HG03460 (cell line): ENCODE measurements around the gene ASB1.

ENCODE experiments used
- ATAC-seq: cut with Tn5 transposase; IDR thresholded peaks from one replicate; pipeline ENCODE4 v1.9.1; 2021; ENCODE audit not compliant: unreplicated experiment

The ASB1 gene

DNA sequence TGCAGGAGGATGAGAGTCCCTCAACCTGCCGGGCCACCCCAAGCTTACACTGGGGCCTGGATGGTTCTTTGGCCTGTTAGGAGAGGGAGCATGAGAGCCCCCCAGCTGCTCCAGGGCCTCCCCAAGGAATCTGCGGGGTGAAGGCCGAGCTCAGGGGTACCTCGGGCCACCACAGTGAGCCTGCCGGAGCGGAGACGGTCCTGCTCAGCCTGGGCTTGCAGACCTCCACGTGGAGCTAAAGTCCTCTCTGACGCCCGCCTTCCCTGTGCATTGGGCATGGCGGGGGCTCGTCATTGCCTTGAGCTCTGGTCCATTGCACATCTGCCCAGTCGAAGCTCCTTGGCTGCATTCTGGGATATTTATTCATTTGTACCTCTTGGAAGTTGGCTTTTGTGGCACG, 62.7 kb downstream of the ASB1 start:
- no peak for ATAC-seq

DNA sequence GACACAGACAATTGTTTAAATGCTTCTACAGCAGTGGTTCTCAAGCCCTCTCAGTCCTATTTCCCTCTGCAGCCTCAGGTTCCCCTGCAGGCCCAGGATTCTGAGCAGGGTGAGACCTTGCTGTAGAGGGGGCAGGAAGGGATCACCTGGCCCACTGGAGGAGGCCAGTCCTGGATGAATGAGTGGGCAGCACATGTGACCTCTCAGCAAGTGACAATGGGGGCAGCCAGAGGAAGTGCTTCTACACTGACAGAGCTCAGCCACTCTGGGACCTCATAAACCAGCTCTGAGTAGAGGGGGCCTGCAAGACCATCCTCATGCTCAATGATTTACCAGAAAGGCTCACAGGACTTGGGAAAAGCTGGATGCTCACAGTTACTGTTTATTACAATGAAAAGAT, 63.2 kb downstream of the ASB1 start:
- ATAC-seq: no peak

DNA sequence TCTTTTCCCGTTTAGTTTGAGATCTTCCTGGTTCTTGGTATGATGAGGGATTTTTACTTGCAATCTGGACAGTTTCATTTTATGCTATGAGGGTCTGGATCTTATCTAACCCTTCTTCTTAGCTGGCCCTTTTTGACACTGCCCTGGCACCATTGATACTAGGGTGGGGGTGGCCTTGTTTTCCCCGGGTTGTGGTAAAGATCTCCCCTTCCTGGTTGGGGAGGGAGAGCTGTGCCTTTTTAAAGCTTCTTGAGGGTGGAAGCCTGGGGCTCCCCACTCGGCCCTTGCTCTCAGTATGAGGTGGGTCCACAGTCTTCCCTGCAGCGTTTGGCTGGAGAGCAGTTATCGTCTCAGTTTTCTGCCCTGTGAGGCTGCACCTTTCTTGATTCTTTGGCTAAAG, 66.1 kb downstream of the ASB1 start:
- ATAC-seq: no peak

DNA sequence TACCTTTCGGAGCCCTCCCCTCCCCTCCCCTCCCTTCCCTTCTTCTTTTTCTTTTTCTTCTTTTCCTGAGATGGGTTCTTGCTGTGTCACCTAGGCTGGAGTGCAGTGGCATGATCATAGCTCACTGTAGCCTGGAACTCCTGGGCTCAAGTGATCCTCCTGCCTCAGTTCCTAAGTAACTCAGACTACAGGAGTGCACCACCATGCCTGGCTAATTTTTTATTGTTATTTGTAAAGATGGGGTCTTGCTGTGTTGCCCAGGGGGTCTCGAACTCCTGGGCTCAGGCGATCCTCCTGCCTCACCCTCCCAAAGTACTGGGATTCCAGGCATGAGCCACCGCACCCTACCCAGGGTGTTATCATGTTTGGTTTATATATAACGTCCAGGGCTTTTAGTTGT, 66.7 kb downstream of the ASB1 start:
- no peak for ATAC-seq

DNA sequence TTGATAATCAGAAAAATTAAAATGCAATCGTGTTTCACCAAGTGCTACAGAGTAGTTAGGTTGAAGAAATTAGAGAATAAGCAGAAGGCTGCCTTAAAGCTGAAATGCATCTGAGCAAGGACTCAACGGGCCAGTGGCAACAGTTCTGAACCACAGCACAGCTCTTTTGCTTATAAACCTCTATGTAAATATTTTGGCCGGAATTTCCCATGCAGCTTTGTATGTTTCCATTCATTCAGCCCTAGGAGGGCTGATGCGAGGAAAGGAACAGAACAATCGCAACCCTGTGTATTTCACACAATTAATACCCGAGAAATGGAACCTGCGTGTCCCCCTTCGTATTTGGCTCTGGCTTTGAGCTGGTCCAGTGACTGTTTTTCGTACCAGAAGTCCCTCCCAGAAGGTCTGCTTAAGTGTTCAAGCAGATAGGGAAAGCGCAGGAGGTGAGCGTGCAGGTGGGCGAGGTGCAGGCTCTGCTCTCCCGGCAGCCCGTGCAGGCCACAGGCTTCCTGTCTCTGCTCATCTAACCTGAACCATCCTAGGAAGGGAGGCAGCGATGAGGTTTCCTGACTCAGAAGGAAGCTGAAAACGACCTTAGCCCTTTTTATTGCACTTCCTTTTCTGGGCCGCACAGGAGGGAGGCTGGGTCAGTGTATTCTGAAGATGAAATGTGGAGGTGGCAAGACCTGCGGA, 67.3 kb downstream of the ASB1 start:
- ATAC-seq: no peak

DNA sequence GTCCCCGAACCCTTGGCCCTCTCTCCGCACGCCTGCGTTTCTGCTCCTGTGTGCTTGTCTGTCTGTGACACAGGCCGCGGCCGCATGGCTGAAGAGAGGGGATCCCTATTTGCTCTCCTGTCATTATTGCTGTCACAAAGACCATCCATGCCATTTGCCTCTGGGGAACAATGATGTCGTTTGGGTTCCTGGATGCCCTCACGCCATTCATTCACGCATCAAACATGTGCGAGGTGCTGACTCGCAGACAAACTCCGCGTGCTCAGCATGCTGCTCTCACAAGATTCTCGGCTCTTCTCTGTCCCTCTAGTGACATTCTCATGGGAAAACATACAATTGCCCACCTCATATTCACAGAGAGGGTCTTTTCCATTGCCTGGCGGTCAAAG, 67.8 kb downstream of the ASB1 start:
- no peak for ATAC-seq

DNA sequence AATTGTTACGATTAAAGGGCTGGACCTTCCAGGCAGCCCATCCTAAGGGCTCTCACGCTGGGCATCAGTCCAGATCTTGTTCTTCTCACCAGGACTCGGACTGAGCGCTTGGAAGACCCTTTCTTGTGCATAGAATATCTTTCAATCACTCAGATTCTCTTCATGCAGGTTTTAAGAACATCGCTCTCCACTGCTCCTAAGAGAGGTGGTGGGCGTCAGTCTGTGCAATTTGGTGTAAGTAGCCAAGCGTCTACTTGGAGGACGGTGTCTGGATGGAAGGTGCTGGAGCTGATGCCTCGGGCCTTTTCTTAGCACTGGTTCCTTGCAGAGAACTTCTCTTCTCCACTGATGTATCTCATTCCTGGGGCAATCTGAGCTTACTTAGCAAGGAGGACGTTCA, 68.7 kb downstream of the ASB1 start:
- ATAC-seq: no peak

DNA sequence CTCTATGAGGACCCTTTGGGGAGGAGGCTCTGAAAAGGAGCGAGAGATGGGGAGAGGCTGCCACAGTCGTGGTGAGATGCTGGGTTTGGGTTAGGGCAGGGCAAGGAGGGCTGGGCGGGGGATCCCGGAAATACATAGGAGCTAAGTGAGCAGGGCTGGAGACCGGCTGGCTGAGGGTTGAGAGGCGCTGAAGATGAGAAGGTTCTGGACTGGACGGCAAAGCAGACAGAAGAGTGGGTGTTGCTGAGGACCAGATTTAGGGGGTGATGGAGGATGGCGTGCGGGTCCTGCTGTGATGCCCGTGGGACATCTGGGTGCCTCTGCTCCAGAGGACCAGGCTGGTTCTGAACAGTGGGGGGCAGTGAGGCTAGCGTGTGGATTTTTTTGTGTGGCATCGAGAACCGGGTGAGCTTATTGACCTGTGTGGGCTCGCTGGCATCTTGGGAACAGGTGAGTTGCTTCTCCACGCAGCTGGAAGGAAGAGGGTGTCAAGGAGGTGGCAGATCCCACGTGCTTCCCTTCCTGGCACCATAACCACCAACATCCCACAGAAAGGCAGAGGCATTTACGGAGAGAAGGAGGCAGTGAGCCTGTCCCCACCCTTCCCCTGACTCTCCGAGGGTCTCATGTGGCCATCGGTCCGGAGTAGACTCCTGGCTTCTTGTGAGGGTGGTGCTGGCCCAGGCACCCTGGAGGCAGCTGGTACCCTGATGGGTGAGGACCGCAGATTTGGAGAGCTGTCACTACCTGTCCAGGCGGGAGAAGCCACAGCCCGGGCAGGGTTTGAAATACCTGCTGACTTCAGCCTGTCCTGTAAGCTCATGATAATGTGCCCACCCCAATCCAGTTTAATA, 70.3 kb downstream of the ASB1 start:
- ATAC-seq: no peak

DNA sequence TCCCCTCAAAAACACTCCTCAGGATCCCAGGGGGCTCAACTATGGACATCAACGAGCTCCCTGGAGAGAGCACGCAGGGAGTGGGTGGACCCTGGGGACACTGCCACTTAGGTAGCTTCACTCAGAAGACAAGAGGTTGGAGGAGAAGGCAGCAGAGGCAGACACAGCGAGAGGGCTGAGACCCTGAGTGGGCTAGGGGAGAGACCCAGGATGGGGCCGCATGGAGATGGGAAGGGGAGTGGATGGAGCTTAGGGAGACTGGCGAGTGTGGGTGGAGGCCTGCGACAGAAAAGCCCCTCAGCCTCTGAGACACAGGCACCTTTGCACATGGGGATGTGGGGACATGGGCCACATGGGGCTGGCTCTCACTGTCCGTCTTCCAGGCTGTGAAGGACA, 70.9 kb downstream of the ASB1 start:
- ATAC-seq: no peak

DNA sequence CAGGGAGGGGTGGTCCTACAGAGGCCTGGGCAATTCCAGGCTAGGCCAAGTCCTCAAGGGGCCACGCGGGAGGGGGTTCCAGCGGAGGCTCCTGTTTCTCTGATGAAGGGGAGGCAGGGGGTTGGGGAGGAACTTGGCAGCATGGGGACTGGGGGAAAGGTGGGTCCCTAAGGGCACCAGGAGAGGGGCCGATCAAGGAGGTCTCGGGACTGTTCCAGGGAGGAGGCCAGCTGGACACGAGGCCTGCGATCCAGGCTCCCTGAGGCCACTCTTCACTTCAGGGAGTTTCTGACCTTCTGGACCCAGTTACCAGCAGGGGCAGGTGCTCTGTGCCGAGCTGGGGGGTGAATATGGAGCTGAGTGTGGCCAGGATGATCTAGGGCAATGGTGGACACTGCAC, 71.5 kb downstream of the ASB1 start:
- no peak for ATAC-seq

DNA sequence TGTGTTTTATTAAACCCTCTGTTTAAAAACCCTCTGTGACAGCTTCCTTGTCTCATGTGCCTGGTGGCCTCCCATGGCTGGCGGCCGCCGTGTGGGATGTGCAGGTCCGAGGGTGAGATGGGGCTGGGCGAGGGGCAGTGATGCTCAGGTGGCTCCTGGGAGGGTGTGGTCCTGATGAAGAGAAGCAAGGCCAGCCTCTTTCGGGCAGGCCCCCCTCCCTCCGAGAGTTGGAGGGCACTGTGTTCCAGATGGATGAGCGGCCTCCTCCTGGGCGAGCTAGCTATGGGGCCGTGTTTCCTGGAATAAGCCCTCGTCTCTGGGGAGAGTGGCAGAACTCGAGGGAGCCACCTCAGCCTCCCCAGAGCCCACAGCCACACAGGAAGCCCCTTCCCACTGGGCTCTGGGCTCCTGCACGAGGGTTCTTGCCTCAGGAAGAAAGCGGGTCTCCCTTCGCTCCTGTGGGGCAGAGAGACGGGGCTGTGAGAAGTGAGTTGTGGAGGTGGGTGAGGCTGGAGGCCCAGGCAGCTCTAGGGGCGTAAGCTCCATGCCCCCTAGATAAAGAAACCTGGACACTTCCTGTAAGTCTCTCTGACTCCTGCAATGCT, 72.1 kb downstream of the ASB1 start:
- ATAC-seq: no peak

DNA sequence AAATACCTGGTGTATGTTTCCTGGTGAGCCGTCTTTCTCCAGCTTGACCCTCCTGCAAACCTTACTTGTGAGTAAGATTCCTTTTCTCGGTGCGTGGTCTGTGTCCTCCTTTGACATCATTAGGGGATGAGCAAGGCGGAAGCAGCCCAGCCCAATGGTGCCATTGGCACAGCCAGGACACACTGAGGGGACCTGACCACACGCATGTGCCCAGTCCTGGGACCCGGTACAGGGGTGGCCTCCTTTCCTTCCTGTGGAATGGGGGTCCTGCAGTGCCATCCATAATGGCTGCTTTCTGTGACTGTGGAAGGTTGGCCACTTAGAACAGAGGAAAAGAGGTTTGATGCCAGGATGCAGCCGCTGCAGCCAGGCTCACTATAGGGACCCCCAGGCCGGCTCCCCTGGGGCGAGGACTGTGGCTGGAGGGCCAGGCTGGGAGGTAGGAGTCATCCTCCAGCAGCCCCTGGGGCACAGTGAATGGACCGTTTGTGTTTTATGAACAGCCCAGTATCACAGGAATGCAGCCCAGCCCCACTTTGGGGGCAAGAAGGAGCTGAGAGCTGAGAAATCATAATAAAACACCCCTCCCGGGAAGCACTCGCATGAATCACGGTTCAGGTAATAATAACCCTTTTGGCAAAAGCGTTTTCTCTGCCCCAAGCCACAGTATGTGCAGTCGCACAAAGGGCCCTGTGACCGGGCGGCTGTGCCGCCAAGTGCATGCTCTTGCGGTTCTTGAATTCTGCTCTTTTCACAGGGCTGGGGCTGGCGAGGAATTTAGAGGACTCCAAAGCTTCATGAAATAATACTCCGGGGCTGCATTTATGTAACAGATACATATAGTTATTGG, 73.2 kb downstream of the ASB1 start:
- ATAC-seq: no peak

DNA sequence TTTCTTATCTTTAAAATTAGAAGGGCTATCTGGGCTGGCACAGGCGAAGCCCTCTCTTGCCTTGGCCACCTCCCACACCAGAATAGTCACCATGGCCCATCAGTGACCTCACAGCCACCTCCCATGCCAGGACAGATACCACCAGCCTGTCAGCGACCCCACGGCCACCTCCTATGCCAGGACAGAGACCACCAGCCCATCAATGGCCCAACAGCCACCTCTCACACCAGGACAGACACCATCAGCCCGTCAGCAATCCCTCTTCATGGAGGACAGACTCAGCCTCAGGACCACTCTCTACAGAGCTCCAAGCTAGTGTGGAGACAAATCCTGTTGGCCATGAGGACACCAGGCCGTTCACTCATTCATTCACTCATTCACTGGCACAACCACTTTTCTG, 74.6 kb downstream of the ASB1 start:
- ATAC-seq: no peak
